ENCODE data around the gene ABHD17A.

GRCh38 chr19:1846517-1847204 is 38.6 kb downstream of the ABHD17A start:
- TF ChIP-seq CTCF (IDR thresholded peaks at IDR 0.05): no peak
- TF ChIP-seq POLR2A (IDR thresholded peaks at IDR 0.05): no peak
- no peak for TF ChIP-seq EP300 (IDR thresholded peaks at IDR 0.05)
- no peak for TF ChIP-seq POLR2AphosphoS5 (IDR thresholded peaks at IDR 0.05)
